ENCODE measurements around the gene ILDR1. TPM values are rescaled to one million over a fixed set of nuclear protein-coding genes. Genes with fewer than 3 reads are reported as not detected.

The ILDR1 gene
- total and polyA plus RNA-seq, 10 of the 15 experiments (the other 5 are each of a cell fraction or from before 2014, with no cell fraction given), result 1.3 to 12.0 (median 7.0) TPM

DNA sequence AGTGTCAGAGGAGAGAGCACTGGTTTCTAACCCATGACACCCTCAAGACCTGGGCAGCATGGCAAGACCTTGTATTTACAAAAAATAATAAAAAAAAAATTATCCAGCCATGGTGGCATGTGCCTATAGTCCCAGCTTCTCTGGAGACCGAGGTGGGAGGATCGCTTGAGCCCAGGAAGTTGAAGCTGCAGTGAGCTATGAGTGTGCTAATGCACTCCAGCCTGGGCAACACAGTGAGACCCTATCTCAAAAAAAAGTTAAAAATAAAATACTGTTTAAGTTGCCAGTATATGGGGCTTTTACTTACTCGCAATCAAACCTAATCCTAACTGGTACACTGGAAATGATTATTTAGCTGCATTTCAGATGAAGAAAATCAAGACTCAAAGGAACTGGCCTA is 20.2 kb downstream of the ILDR1 start:
- in situ Hi-C loops (cut with MboI) (loop anchor here (5.0 kb wide), 1 partner anchor 75 kb away; no protein-coding TSS in a partner anchor), intact Hi-C loops (cut with micrococcal nuclease; ENCODE audit: unreplicated experiment) (loop anchor here (2.0 to 5.0 kb wide), 2 partner anchors 17 to 165 kb away; partner anchors contain the start of genes EAF2 and IQCB1)
- no peak for ATAC-seq
- no TSS peak for BruUV-seq (replicated peaks)
- H3K36me3 ChIP-seq (ENCODE audit: control insufficient read depth in 2 of 2, insufficient read depth in 2 of 2, low read length in 1 of 2), result peaks cover 4 to 16% of the 10 kb centered on the region in 2 experiments
- H4K20me1 ChIP-seq (ENCODE audit: control insufficient read depth, insufficient read depth), result no peaks in the 10 kb centered on the region
- RAD21 ChIA-PET (ENCODE audit: unreplicated experiment), result interaction anchor here (1.1 to 12.6 kb wide), 13 partner anchors 10 to 254 kb away, joined by 3 to 137 read pairs (median 13); partner anchors contain the start of gene CD86
- no peak for DNase-seq (ENCODE audit: low read depth, low spot score)
- no peak for FAIRE-seq
- no peaks in the 10 kb centered on the region for H3K27me3 ChIP-seq (replicated peaks in 1 of 2; ENCODE audit: control insufficient read depth in 2 of 2, insufficient read depth in 2 of 2, low read length in 1 of 2)
- POLR2A ChIA-PET, result interaction anchor here (0.8 to 9.1 kb wide), 12 partner anchors 9 to 193 kb away, joined by 3 to 120 read pairs (median 3); partner anchors contain the start of gene ILDR1
- H3K79me2 ChIP-seq (ENCODE audit: control insufficient read depth, insufficient read depth, low read length), result peaks cover 14% of the 10 kb centered on the region
- SMC1A ChIA-PET (ENCODE audit: uncharacterized antibody, unreplicated experiment), result interaction anchor here (0.8 to 28.1 kb wide), 10 partner anchors 10 to 261 kb away, joined by 3 to 882 read pairs (median 5); partner anchors contain the start of gene ILDR1
- TF ChIP-seq MYB (IDR thresholded peaks at IDR 0.05; ENCODE audit: borderline replicate concordance, low read depth, low read length), result no peak
- no peak for TF ChIP-seq ZNF207 (IDR thresholded peaks at IDR 0.05; ENCODE audit: borderline replicate concordance)
- no peak for TF ChIP-seq RBBP5 (conservative IDR thresholded peaks at IDR 0.05)
- TF ChIP-seq ZNF274 (IDR thresholded peaks at IDR 0.05; ENCODE audit: insufficient read depth, insufficient read length), result no peak
- no peak for TF ChIP-seq SMARCA5 (IDR thresholded peaks at IDR 0.05)
- no peak for TF ChIP-seq HDAC2 (IDR thresholded peaks at IDR 0.05)
- TF ChIP-seq ATF3 (IDR thresholded peaks at IDR 0.05; ENCODE audit: borderline replicate concordance, extremely low read depth, low read depth, low read length), result no peak
- TF ChIP-seq ZSCAN29 (IDR thresholded peaks at IDR 0.05), result no peak
- no peak for TF ChIP-seq ZZZ3 (IDR thresholded peaks at IDR 0.05; ENCODE audit: control insufficient read depth, insufficient read length, low read depth)
- no peak for TF ChIP-seq ATF7 (IDR thresholded peaks at IDR 0.05; ENCODE audit: low read depth)
- no peak for TF ChIP-seq ELK1 (IDR thresholded peaks at IDR 0.05; ENCODE audit: low read depth, low read length)
- no peak for TF ChIP-seq NFIC (IDR thresholded peaks at IDR 0.05; ENCODE audit: low read depth, low read length)
- no peak for TF ChIP-seq TCF12 (IDR thresholded peaks at IDR 0.05; ENCODE audit: low read depth, low read length)
- no peak for TF ChIP-seq ESRRA (IDR thresholded peaks at IDR 0.05; ENCODE audit: low read length)
- TF ChIP-seq MTA2 (IDR thresholded peaks at IDR 0.05; ENCODE audit: low read depth), result no peak
- no peak for TF ChIP-seq ASH2L (IDR thresholded peaks at IDR 0.05; ENCODE audit: borderline replicate concordance, low read depth)
- TF ChIP-seq ZNF384 (IDR thresholded peaks at IDR 0.05; ENCODE audit: borderline replicate concordance, low read depth, low read length), result no peak
- CTCF ChIA-PET, result interaction anchor here (0.9 to 4.6 kb wide), 12 partner anchors 12 to 298 kb away, joined by 3 to 23 read pairs (median 6); no protein-coding TSS in a partner anchor
- H3K9ac ChIP-seq (ENCODE audit: control insufficient read depth, insufficient read depth, low read length), result no peak overlapping the region
- peak overlapping the region; percentile 43; the same call in 1 of the 2 replicates for H3K4me2 ChIP-seq (ENCODE audit: control insufficient read depth, insufficient read depth)
- 98% methylated on average over 3 of the region's 3 CpGs for WGBS (ENCODE audit: insufficient coverage, insufficient replicate concordance, low lambda C conversion rate, missing lambda C conversion rate)
- H2AFZ ChIP-seq (ENCODE audit: control insufficient read depth, low read depth, low read length), result no peak overlapping the region
- peaks cover 77% of the 10 kb centered on the region for H3K4me1 ChIP-seq (ENCODE audit: control insufficient read depth, insufficient read depth, low read length)
- peak overlapping the region; percentile 22; the same call in 1 of the 2 replicates for H3K27ac ChIP-seq (ENCODE audit: control insufficient read depth, insufficient read depth)
- H3K9me3 ChIP-seq (replicated peaks; ENCODE audit: control insufficient read depth, insufficient read depth, low read length), result no peaks in the 10 kb centered on the region
- no peak overlapping the region for H3K4me3 ChIP-seq
